Measurements from ENCODE around the gene TMEM238L.

TMEM238L gene

GRCh38 chr17:10803350-10803749 lies 549 bp downstream of the TMEM238L start:
- no peak for DNase-seq

- no peak for DNase-seq
These were observed 1.2 kb downstream of the TMEM238L start for GRCh38 chr17:10802496-10803284.

- no peak for DNase-seq
These were observed 4.5 kb downstream of the TMEM238L start for GRCh38 chr17:10799407-10799806.

GRCh38 chr17:10798910-10799309 lies 5.0 kb downstream of the TMEM238L start:
- DNase-seq: no peak

GRCh38 chr17:10798332-10798749 lies 5.6 kb downstream of the TMEM238L start:
- no peak for DNase-seq

GRCh38 chr17:10797476-10798328 lies 6.2 kb downstream of the TMEM238L start:
- no peak for DNase-seq

- DNase-seq: no peak
These were observed 10.1 kb downstream of the TMEM238L start for GRCh38 chr17:10793816-10794215.

GRCh38 chr17:10793256-10793655 lies 10.6 kb downstream of the TMEM238L start:
- no peak for DNase-seq

- no peak for DNase-seq
These were observed 11.7 kb downstream of the TMEM238L start for GRCh38 chr17:10792151-10792550.

GRCh38 chr17:10790491-10791401 lies 13.2 kb downstream of the TMEM238L start:
- DNase-seq: no peak

GRCh38 chr17:10789694-10790271 lies 14.1 kb downstream of the TMEM238L start:
- no peak for DNase-seq

GRCh38 chr17:10787306-10788045 lies 16.4 kb downstream of the TMEM238L start:
- no peak for DNase-seq

GRCh38 chr17:10785295-10785694 lies 18.6 kb downstream of the TMEM238L start:
- DNase-seq: no peak

- DNase-seq: no peak
These were observed 24.3 kb downstream of the TMEM238L start for GRCh38 chr17:10779609-10780008.

GRCh38 chr17:10777890-10778289 lies 26.0 kb downstream of the TMEM238L start:
- DNase-seq: no peak

GRCh38 chr17:10777131-10777807 lies 26.6 kb downstream of the TMEM238L start:
- DNase-seq: no peak

GRCh38 chr17:10776381-10776780 lies 27.5 kb downstream of the TMEM238L start:
- DNase-seq: peak; percentile 6 to 23

- DNase-seq: no peak
These were observed 28.1 kb downstream of the TMEM238L start for GRCh38 chr17:10775740-10776356.

GRCh38 chr17:10775058-10775457 lies 28.8 kb downstream of the TMEM238L start:
- DNase-seq: no peak

GRCh38 chr17:10773391-10773790 lies 30.5 kb downstream of the TMEM238L start:
- no peak for DNase-seq

Measured in inflammatory macrophage treated with lipopolysaccharide for 1 hour (primary cell).